RWPE1 (cell line): ENCODE results near the gene ADAMTS5.

Experiments
- CTCF ChIA-PET: fragments of 350-600 bp; sonication (Branson Sonifier 250); formaldehyde crosslinking; extraction: SDS; loops from one replicate; lab custom pipeline; 2021; lab: Yijun Ruan, JAX
- POLR2A ChIA-PET: fragments of 400-600 bp; formaldehyde crosslinking; extraction: SDS; loops from one replicate; lab custom pipeline; 2020; ENCODE audit warnings: antibody characterized with exemption; ENCODE audit not compliant: low non-redundant PET; lab: Yijun Ruan, JAX
- DNase-seq: peaks from one replicate; pipeline ENCODE4 v3.0.0; 2012; ENCODE audit warnings: low spot score
- H3K27ac ChIP-seq: fragments of 450-650 bp; 2 replicates; pipeline ENCODE4 v1.5.1; 2017
- CTCF ChIP-seq: fragments of 450-650 bp; conservative IDR thresholded peaks from 2 replicates; pipeline ENCODE4 v1.5.1; 2017; ENCODE audit warnings: low read depth, mild to moderate bottlenecking

The ADAMTS5 gene

GRCh38 chr21:26952374-26953066 lies 14.4 kb downstream of the ADAMTS5 start:
- ChIA-PET CTCF (no interaction called here), POLR2A (no interaction called here)
- no peak for TF ChIP-seq CTCF
- no peak overlapping the region for H3K27ac ChIP-seq
- DNase-seq, result no peak

- no peak for DNase-seq
- ChIA-PET CTCF (no interaction called here), POLR2A (no interaction called here)
- no peak for TF ChIP-seq CTCF
- no peak overlapping the region for H3K27ac ChIP-seq
Observed at GRCh38 chr21:26949830-26950229, 17.1 kb downstream of the ADAMTS5 start.

- no peak overlapping the region for H3K27ac ChIP-seq
- no peak for DNase-seq
- CTCF ChIA-PET, result no interaction called here
- POLR2A ChIA-PET, result no interaction called here
- TF ChIP-seq CTCF, result no peak
Observed at GRCh38 chr21:26948194-26948593, 18.7 kb downstream of the ADAMTS5 start.

- ChIA-PET CTCF (no interaction called here), POLR2A (no interaction called here)
- TF ChIP-seq CTCF, result no peak
- DNase-seq, result no peak
- no peak overlapping the region for H3K27ac ChIP-seq
Observed at GRCh38 chr21:26946744-26947446, 20.0 kb downstream of the ADAMTS5 start.

GRCh38 chr21:26945916-26946675 lies 20.8 kb downstream of the ADAMTS5 start:
- ChIA-PET POLR2A (no interaction called here), CTCF (interaction anchor here (0.6 kb wide), 1 partner anchor 1483 kb away, joined by 4 read pairs; no protein-coding TSS in a partner anchor)
- no peak for DNase-seq
- no peak overlapping the region for H3K27ac ChIP-seq
- TF ChIP-seq CTCF, result no peak

GRCh38 chr21:26943921-26944320 lies 23.0 kb downstream of the ADAMTS5 start:
- DNase-seq, result no peak
- H3K27ac ChIP-seq, result no peak overlapping the region
- no peak for TF ChIP-seq CTCF
- ChIA-PET POLR2A (no interaction called here), CTCF (no interaction called here)
